NCI-H2081 (cell line): ENCODE results near the gene DBNDD1.

ENCODE experiments used
- DNase-seq, 2 experiments: peaks; one replicate each; lab custom pipeline; 2025; lab: John Stamatoyannopoulos, UW

The DBNDD1 gene

DNA sequence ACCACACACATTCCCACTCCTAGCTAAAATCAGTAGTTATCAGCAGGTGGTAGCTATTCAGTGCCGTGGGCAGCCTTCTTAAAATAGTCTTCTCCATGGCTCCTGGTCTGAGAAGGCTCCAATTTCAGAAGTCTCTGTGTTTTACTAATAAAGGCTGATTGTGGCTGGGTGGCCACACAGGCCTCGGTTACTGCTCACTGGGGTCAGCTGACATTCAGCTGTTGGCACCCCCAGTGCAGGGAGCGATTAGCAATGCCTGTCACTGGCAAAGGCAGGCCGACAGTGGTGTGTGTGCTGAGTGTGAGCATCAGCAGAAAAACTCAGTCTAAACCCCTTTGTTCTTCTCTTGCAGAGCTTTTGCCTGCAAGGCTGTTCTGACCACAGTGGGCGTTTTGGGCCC lies 16.6 kb upstream of the DBNDD1 start:
- DNase-seq: no peak

DNA sequence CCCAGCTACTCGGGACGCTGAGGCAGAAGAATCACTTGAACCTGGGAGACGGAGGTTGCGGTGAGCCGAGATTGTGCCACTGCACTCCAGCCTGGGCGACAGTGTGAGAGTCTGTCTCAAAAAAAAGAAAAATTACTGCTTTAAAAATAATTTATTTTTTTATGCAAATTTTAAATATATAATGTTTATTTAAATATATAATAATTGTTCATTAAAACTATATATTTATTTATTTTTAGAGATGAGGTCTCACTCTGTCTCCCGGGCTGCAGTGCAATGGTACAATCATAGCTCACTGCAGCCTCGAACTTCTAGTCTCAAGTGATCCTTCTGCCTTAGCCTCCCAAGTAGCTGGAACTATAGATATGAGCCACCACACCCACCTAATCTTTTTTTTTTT lies 15.2 kb upstream of the DBNDD1 start:
- DNase-seq: no peak

DNA sequence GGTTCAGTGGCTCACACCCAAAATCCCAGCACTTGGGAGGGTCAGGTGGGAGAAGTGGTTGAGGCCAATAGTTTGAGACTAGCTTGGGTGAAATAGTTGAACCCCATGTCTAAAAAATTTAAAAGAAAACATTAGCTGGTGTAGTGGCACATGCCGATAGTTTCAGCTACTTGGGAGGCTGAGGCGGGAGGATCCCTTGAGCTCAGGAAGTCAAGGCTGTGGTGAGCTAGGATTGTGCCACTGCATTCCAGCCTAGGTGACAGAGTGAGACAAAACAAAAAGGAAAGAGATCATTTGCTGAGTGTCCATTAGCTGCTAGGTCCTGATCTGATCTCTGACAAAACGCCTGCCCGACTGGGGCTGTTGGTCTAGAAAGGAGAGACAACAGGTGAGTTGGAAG lies 14.1 kb upstream of the DBNDD1 start:
- DNase-seq: no peak

DNA sequence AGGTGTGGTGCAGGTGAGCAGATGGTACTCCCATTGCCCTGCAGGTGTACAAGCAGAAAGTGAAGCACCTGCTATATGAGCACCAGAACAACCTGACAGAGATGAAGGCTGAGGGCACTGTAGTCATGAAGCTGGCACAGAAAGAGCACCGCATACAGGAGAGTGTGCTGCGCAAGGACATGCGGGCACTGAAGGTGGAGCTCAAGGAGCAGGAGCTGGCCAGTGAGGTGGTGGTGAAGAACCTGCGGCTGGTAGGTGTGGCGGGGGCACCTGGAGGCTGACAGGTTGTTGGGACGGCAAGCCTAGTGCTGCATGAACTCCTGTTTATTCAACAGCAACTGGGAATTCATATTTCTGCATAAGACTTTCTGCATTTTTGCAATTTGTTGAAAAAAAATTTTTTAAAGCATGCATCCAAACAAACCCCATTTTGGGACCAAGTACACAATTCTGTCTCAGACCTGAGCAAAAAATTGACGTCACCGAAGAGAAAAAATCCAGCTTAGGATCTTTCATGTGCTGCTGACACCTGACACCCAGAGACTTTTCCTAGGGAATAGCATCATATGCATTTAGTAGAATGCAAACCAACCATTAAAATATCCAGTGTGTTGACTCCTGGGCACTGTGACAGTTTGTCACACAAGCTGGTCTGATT lies 13.5 kb upstream of the DBNDD1 start:
- DNase-seq: no peak

DNA sequence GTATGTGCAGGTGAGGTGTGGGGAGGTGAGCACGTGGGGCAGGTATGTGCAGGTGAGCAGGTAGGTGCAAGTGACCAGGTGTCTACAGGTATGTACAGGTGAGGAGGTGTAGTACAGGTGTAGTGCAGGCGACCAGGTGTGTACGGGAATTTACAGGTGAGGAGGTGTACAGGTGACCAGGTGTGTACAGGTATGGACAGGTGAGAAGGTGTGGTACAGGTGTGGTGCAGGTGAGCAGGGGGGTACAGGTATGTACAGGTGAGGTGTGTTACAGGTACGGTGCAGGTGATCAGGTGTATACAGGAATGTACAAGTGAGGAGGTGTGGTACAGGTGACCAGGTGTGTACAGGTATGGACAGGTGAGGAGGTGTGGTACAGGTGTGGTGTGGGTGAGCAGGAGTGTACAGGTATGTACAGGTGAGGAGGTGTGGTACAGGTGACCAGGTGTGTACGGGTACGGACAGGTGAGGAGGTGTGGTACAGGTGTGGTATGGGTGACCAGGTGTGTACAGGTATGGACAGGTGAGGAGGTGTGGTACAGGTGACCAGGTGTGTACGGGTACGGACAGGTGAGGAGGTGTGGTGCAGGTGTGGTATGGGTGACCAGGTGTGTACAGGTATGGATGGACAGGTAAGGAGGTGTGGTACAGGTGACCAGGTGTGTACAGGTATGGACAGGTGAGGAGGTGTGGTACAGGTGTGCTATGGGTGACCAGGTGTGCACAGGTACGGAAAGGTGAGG lies 12.8 kb upstream of the DBNDD1 start:
- DNase-seq: no peak

DNA sequence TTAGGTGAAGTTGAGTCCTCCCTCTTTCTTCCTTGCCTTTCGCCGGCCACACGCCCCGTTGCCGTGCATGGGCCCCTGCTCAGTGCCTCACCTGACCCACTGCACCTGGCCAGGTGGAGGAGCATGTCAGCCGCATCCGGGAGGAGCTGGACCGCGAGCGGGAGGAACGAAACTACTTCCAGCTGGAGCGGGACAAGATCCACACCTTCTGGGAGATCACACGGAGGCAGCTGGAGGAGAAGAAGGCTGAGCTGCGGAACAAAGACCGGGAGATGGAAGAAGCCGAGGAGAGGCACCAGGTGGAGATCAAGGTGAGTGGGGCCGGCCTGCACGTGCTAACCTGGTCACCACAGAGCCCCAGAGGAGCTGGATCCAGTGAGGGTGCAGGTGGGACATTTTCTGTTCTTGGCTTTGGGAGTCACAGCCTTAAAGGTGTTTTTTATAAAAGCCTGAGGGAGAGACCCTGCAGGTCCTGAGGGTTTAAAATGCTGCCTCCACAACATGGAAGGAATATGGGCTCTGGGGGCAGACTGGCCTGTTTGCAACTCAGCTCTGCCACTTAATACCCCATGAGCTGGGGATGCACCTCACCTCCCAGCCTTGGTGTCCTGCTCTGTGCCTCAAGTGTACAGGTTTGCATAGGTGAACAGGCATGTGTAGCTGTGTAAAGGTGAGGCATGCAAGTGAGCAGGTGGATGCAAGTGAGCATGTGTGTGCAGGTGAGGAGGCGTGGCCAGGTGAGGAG lies 12.1 kb upstream of the DBNDD1 start:
- DNase-seq: no peak

DNA sequence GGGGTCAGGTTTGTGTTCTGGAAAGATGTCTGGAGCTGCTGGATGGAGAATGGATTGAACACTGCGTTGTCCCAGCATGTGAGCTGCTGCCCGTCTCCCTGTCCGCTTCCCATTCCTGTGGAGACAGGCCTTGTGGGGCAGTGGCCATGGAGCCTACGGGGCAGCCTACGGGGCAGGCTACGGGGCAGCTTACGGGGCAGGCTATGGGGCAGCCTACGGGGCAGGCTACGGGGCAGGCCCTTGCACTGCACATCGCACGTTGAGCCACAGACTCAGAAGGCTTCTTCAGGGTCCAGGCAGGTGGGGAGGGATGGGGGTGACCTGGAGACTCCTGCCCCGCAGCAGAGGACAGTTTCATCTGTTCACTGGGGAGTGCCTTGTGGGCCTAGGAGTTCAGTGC lies 9.7 kb upstream of the DBNDD1 start:
- no peak for DNase-seq

DNA sequence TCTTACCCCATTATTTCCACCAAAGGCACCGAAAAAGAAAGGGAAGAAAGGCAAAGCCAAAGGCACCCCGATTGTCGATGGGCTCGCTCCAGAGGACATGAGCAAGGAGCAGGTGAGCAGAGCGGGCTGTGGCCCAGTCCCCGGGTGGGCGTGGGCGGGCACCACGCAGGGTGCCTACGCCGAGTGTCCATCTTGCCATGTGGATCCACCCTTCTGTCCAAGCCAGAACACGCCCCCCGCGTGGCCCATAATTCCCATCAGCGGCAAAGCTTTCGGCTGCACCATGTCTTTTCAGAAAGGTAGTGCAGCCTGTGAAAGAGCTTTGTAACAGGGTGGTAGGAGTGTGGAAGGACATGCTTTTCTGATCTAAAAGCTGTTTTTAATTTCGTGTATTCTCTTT lies 8.4 kb upstream of the DBNDD1 start:
- DNase-seq: no peak

DNA sequence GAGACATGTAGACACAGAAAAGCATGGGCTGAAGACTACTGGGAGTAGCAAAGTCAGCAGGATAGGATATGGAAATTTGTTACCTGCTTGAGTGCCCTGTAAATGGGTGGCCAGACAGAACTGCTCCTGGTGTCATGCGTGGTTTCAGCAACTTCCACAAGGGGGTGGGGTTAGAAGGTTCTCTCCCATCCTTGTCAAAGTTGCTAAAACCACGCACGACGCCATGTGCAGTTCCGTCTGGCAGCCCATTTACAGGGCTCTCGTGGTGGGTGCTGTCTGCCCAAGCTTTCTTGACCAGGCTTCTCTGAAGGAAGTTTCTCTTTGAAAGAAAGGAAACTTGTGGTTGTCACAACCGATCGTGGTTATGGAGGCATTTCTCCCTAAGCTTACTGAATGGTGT lies 6.9 kb upstream of the DBNDD1 start:
- no peak for DNase-seq

DNA sequence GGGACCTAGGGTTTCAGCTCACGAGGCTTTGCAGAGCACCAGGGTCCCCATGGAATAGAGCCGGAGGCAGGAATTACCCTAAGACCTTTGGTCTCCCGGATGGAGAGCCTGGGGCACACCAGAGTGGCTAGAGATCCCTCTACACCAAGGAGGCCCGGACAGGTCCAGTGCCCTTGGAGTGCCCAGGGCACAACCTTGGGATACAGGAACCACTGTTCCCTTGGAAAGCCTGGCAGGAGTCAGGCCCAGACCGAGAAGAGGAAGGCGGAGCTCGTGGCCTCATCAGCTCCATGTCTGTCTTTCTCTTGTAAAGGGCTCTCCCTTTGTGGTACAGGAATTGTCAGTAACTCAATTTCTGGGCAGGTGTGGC lies 3.8 kb upstream of the DBNDD1 start:
- DNase-seq: no peak

DNA sequence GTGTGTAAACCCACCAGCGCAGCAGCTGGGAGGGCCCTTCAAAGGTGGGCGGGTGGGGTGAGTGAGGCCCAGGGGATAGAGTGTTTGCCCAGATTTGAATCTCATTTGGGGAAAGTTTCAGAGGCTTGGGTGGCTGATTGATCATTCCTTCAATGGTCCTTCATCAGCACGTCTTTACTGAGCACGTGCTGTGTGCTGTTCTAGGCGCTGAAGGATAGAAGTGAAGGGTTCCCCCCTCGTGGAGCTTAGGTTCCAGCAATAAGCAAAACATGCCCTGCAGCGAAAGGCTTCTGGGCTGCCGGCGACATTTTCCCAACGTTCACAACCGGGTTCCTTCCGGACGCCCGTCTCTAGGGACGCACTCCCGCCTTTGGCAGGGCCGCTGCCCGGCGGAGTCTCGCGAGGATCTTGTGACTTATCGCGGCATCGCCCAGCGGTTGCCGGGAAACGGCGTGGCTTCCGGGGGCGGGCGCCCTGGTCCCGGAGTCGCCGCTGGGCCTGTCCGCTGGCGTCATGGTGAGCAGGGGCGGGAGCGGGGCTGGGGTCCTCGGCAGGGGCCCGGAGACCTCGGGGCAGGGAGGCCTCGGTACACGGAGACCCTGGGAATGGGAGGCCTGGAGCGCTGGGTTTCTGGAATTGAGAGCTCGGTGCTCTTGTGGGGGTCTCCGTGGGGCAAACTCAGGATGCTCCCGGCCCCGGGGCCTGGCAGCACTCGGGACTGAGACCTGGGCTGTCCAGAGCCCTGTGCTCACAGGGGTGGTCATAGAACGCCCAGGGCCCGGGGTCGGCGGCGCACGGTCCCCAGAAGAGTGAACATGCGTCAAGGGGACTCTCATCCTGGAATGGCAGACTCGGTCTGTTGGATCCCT lies 3.2 kb upstream of the DBNDD1 start:
- DNase-seq: peak; percentile 80 to 90

DNA sequence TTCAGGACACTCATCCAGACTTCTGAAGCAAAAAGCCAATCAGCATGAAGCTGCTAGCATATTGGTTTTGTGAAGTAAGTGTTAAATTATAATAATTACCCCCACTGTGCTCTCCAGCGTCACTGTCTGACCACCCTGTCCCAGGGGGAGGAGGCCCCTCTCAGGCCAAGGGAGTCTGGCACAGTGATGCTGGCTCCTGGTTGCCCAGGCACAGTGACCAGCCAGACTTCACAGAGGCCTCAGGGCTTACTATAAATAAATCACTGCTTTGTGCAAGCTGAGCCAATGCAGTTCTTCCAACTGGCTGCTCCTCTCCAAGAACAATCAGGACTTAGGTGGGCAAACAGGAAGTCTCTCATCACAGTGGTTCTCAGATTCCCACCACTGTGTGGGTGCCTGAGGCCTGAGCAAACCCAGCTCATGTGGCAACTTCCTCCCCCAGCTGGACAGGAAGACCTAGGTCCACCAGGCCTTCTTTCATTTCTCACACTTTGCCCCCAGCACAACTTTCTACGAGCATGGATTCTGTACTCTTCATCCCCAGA lies 1.7 kb upstream of the DBNDD1 start:
- DNase-seq: peak; percentile 41 to 83

DNA sequence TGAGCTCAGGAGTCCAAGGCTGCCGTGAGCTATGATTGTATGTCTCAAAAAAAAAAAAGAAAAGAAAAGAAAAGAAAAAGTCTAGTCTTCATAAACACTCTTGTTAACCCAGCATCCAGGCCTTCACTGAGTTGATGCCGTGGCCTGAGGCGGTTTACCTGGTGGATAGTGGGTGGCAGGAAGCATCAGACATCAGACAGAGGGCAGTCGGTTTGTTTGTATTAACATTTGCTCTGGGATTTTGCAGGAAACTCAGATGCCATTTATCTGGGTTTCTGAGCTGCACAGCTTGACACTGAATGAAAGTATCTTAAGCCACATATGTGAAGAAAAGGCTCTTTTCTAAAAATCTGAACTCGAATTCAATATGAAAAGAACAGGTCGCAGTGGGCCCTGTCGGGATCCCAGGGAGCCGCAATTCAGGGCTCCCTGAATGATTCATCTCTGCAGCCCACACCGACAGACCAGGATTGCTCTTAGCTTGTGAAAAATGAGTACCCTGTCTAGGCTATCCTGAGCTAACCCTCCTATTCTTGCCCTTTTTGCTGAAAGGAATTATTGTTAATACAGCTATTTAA lies 1.1 kb upstream of the DBNDD1 start:
- peak; percentile 27 to 59 for DNase-seq

DNA sequence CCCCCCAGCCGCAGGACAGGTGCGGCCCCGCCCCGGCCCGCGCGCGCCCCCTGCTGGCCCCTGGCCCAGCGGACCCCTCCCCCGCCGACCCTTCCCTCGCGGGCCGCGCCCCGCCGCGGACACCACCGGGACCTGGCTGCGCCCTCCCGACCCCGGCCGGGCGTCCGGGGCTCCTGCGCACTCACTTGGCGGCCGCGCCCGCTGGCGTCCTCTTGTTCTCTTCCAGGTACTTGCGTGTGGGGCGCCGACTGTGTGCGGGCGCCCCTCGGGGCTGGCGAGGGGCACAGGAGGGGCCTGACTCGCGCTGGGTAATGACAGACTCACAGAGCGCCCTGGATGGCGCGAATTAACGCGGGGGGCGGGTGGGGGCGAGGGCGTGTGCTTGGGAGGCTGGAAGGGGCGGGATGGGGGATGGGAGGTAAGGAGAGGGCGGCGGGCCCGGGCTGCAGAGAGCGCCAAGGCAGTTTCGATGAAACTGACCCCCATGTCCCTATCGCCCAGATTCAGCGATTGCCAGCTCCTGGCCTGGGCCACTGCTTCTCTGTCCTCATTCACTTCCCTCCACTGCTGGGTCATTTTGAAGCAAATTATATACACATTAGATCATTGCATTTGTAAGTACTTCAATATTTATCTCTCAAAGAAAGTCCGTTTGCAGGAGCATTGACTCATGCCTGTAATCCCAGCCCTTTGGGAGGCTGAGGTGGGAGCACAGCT lies 445 bp upstream of the DBNDD1 start:
- peak; percentile 51 to 59 for DNase-seq

DNA sequence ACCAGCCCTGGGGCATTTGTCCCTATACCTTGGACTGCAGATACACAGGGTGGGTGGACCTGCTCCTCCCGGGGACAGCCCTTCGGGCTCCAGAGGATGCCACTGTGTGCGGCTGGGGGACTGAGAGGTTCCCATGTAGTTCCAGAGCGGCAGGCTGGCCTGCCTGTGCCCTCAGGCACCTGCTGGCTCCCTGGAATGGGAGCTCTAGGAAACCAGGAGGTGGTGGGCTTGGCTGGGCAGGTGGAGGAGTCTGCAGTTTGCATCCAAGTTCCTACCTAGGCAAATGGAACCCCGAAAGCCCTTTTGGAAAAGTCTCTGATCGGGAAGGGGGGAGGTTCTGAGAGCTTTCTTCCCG lies 982 bp downstream of the DBNDD1 start:
- DNase-seq: no peak

DNA sequence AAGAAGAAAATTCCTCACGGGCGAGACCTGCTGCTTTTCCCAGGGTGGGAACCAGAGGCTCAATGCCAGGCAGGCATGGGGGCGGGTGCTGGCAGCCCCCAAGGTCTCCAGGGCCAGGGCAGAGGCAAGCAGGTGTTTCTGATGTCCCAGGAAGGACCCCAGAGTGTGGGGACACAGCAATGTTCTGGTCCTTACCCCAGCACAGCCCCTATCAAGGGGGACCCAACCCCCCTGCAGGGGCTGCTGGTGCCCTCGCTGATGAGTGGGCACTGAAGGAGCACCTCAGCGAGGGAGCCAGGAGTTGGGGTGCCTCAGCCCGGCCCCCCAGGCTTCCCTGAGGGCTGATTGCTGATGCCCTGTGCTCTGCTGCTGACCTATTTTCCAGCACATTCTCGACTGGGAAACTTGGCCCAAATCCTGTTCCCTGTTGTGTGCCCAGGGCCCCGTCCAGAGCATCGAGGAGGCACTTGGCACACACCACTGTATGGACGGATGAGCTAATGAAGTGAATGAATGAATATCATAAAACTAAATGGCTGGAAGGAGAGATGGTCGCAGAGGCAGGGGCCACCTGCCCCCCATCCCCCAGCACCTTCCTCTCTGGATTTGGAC lies 2.8 kb downstream of the DBNDD1 start:
- no peak for DNase-seq

DNA sequence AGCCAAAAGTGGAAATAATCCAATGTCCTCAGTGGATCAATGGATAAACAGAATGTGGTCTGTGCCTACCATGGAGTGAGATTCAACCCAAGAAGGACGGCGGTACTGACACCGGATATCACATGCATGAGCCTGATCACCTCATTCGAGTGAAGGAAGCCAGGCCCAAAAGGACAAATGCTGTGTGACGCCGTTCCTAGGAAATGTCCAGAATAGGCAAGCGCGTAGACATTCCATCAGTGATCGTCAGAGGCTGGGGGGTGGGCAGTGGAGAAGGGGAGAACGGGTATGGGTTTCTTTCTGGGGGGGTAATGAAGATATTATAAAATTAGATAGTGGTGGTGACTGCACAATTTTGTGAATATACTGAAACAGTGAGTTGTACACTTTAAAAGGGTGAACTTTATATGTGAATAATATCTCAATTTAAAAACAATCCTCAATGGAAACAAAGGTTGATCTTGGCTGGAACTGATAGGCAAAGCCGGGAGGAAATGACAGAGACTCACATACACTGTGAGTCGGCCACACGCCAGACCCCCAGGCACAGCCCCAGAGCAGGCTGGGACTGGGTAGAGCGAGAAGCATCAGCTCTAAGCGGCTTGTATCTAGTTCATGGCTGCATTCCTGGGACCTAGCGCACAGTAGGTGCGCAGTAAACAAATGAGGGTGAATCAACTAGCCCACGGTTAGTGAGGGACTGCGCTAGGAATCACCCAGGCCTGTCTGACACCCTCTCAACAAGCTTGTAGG lies 3.5 kb downstream of the DBNDD1 start:
- DNase-seq: no peak

DNA sequence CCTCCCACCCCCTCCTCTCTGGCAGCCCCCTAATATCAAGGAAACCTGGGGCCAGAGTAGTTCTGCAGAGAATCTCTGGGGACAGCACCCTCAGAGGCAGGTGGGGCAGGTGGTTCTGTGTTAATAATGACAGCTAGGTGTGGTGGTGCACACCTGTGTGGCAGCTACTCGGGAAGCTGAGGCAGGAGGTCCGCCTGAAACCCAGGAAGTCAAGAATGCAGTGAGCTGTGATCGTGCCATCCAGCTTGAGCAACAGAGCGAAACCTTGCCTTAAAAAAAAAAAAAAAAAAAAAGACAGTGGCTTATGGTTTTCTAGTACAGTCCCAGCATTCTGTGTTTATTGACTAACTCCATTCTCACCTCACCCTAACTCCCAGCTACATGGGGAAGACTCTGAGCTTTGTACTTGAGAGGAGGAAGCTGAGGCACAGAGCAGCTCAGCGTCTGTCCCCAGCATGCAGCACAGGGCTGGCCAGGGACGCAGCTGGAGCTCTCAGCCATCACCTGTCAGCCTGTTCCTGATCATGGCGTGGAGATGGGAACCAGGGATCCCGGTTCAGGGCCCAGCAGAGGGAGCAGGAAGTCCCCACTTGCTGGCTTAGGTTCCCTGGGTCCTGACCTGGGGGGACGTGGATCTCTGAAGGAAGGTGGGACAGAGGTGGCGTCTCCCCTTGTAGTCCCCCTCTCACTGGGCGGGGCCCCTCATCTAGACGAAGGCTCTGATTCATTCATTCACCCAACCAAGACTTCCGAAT lies 6.1 kb downstream of the DBNDD1 start:
- no peak for DNase-seq

DNA sequence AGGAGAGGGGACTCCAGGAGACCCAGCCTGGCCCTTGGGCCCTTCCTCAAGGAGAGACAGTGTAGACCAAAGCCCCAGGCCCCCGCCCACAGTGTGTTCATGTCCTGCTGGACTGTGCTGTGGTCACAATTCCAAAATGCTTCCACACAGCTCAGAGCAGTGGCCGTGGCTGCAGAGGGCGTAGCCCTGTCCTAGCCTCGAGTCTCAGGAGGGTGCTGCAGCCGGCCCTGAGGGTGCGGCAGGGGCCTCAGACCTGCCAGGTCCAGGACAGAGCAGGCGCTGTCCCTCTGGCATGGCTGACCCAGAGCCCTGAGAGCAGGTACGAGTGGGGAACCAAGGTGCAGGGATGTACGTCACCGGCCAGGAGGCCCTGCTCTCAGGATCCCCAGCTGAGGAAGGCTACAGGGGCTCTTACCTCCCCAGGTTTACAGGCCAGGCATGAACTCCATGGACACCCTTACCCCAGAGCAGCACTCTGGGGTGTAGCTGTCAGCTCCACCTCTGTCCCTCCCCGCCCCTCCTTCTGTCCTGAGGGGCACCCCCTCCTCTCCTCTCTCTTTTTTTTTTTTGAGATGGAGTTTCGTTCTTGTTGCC lies 7.3 kb downstream of the DBNDD1 start:
- DNase-seq: no peak
